Stimulated activated CD8-positive, alpha-beta memory T cell treated with anti-CD3 and anti-CD28 coated beads, Interleukin-12 subunit alpha, Interleukin-12 subunit beta, amount 100 ng/mL, for 1 hour (primary cell): ENCODE results near the gene MSS51.
"Not testable (repeated sequence)": the region's sequence is repeated elsewhere in the genome, so short reads cannot be mapped to it uniquely, and the experiment has no call there.

Experiments
- DNase-seq: peaks from one replicate; pipeline ENCODE4 v3.0.0-alpha.2; 2020; ENCODE audit warnings: low read depth

The MSS51 gene

GRCh38 chr10:73414230-73414945, 19.0 kb downstream of the MSS51 start:
- no peak for DNase-seq

GRCh38 chr10:73413528-73414229, 19.7 kb downstream of the MSS51 start, which contains the start of gene ANXA7:
Gene ANXA7 (minus strand): TSS chr10:73414058. CDS start chr10:73400856, 13,202 bp downstream.
- DNase-seq, result peak; percentile 88

GRCh38 chr10:73413108-73413527, 20.2 kb downstream of the MSS51 start:
- DNase-seq, result no peak

- no peak for DNase-seq
These were observed 22.5 kb downstream of the MSS51 start for GRCh38 chr10:73410897-73411296.

- DNase-seq, result no peak
These were observed 24.3 kb downstream of the MSS51 start for GRCh38 chr10:73408978-73409521.

- no peak for DNase-seq
These were observed 25.3 kb downstream of the MSS51 start for GRCh38 chr10:73408061-73408460.

- no peak for DNase-seq
These were observed 25.9 kb downstream of the MSS51 start for GRCh38 chr10:73407495-73407894.

- no peak for DNase-seq
These were observed 26.5 kb downstream of the MSS51 start for GRCh38 chr10:73406846-73407245.

- no peak for DNase-seq
These were observed 27.8 kb downstream of the MSS51 start for GRCh38 chr10:73405556-73405955.

GRCh38 chr10:73404690-73405089, 28.7 kb downstream of the MSS51 start:
- DNase-seq, result no peak

GRCh38 chr10:73401636-73402035, 31.7 kb downstream of the MSS51 start:
- DNase-seq, result no peak

- DNase-seq, result no peak
These were observed 34.3 kb downstream of the MSS51 start for GRCh38 chr10:73399063-73399462.

GRCh38 chr10:73398024-73398423, 35.3 kb downstream of the MSS51 start:
- DNase-seq, result no peak

GRCh38 chr10:73394325-73394724, 39.0 kb downstream of the MSS51 start:
- not testable (repeated sequence) for DNase-seq

- no peak for DNase-seq
These were observed 45.1 kb downstream of the MSS51 start for GRCh38 chr10:73388228-73388627.

GRCh38 chr10:73386583-73386982, 46.8 kb downstream of the MSS51 start:
- DNase-seq, result no peak

GRCh38 chr10:73379064-73379748, 54.2 kb downstream of the MSS51 start:
- no peak for DNase-seq

- DNase-seq, result no peak
These were observed 56.7 kb downstream of the MSS51 start for GRCh38 chr10:73376679-73377078.
